ENCODE data around the gene ZNF687.

The ZNF687 gene

GRCh38 chr1:151281969-151282882, at the start of gene ZNF687:
ZNF687 (plus strand) TSS chr1:151282299; CDS start chr1:151286292, 3,993 bp downstream.
- Mint-ChIP-seq H3K36me3 (ENCODE audit: low read depth) (peaks cover 5% of the 10 kb centered on the region), H3K27ac (peak within 1 kb of the TSS; percentile 100), H3K4me3 (peak within 1 kb of the TSS; percentile 93), H3K27me3 (ENCODE audit: low read depth, poor library complexity) (peaks cover 17% of the 10 kb centered on the region), H3K9me3 (no peaks in the 10 kb centered on the region), H3K4me1 (peaks cover 29% of the 10 kb centered on the region)
- peak; percentile 99 for DNase-seq
- no peak for TF ChIP-seq CTCF (IDR thresholded peaks at IDR 0.05)

GRCh38 chr1:151235235-151235634, 46.9 kb upstream of the ZNF687 start:
- no peak for TF ChIP-seq CTCF (IDR thresholded peaks at IDR 0.05)
- H3K4me1 Mint-ChIP-seq: no peaks in the 10 kb centered on the region
- H3K27ac Mint-ChIP-seq: no peak overlapping the region
- H3K4me3 Mint-ChIP-seq: no peak overlapping the region
- H3K36me3 Mint-ChIP-seq (ENCODE audit: low read depth): peaks cover 88% of the 10 kb centered on the region
- peaks cover 2% of the 10 kb centered on the region for H3K27me3 Mint-ChIP-seq (ENCODE audit: low read depth, poor library complexity)
- no peak for DNase-seq
- H3K9me3 Mint-ChIP-seq: no peaks in the 10 kb centered on the region

- H3K27ac Mint-ChIP-seq: peak overlapping the region; percentile 20
- no peak for DNase-seq
- H3K9me3 Mint-ChIP-seq: no peaks in the 10 kb centered on the region
- TF ChIP-seq CTCF (IDR thresholded peaks at IDR 0.05): no peak
- no peak overlapping the region for H3K4me3 Mint-ChIP-seq
- H3K4me1 Mint-ChIP-seq: no peaks in the 10 kb centered on the region
- H3K36me3 Mint-ChIP-seq (ENCODE audit: low read depth): peaks cover 81% of the 10 kb centered on the region
- H3K27me3 Mint-ChIP-seq (ENCODE audit: low read depth, poor library complexity): peaks cover 5% of the 10 kb centered on the region
Observed at GRCh38 chr1:151237678-151238466, 44.2 kb upstream of the ZNF687 start.

GRCh38 chr1:151238467-151238739, 43.7 kb upstream of the ZNF687 start:
- Mint-ChIP-seq H3K27me3 (ENCODE audit: low read depth, poor library complexity) (peaks cover 5% of the 10 kb centered on the region), H3K36me3 (ENCODE audit: low read depth) (peaks cover 86% of the 10 kb centered on the region), H3K27ac (peak overlapping the region; percentile 15), H3K4me1 (no peaks in the 10 kb centered on the region), H3K9me3 (no peaks in the 10 kb centered on the region), H3K4me3 (no peak overlapping the region)
- TF ChIP-seq CTCF (IDR thresholded peaks at IDR 0.05): no peak
- no peak for DNase-seq

- Mint-ChIP-seq H3K27ac (peak overlapping the region; percentile 86), H3K4me3 (no peak overlapping the region)
Observed at GRCh38 chr1:151242442-151242841, 39.7 kb upstream of the ZNF687 start.

More at GRCh38 chr1:151242442-151242841, 39.7 kb upstream of the ZNF687 start:
- DNase-seq: no peak
- Mint-ChIP-seq H3K4me1 (no peaks in the 10 kb centered on the region), H3K36me3 (ENCODE audit: low read depth) (peaks cover 81% of the 10 kb centered on the region), H3K27me3 (ENCODE audit: low read depth, poor library complexity) (peaks cover 5% of the 10 kb centered on the region), H3K9me3 (no peaks in the 10 kb centered on the region)
- TF ChIP-seq CTCF (IDR thresholded peaks at IDR 0.05): no peak
